ENCODE measurements around the gene CLSTN1. TPM values are rescaled to one million over a fixed set of nuclear protein-coding genes. Genes with fewer than 3 reads are reported as not detected.

The CLSTN1 gene
- total RNA-seq, 1 experiment from 2014 or later, result 143 TPM

GRCh38 chr1:9726406-9726805, 97.4 kb downstream of the CLSTN1 start:
- intact Hi-C loops (cut with micrococcal nuclease; ENCODE audit: unreplicated experiment), result no loop called here
- Histone ChIP-seq H3K4me1 (ENCODE audit: control insufficient read depth, insufficient read depth, low read length) (no peaks in the 10 kb centered on the region), H3K9me3 (ENCODE audit: control insufficient read depth, insufficient read depth, low read depth, low read length) (peaks cover 9% of the 10 kb centered on the region), H3K27me3 (ENCODE audit: control insufficient read depth, insufficient read depth, low read length) (no peaks in the 10 kb centered on the region), H3K27ac (ENCODE audit: low read length) (no peak overlapping the region), H3K4me3 (ENCODE audit: low read depth in 2 of 2, low read length in 2 of 2) (no peak overlapping the region), H3K36me3 (ENCODE audit: control insufficient read depth, insufficient read depth, low read length) (peaks cover 3% of the 10 kb centered on the region)
- no peak for DNase-seq (ENCODE audit: low read depth, low spot score)
- CTCF ChIA-PET, result no interaction called here
- BruUV-seq (replicated peaks), result no TSS peak
- in situ Hi-C loops (cut with HindIII; ENCODE audit: low pct_unique_long_range_greater_than_20kb, low sequenced_read_pairs), result no loop called here
- POLR2A ChIA-PET, result no interaction called here
- TF ChIP-seq REST (IDR thresholded peaks at IDR 0.05; ENCODE audit: insufficient read depth in 1 of 2, low read depth in 2 of 2, low read length in 1 of 2) (no peak), CTCF (IDR thresholded peaks at IDR 0.05) (no peak)
- no peak for ATAC-seq

- H3K4me3 ChIP-seq (ENCODE audit: low read depth in 2 of 2, low read length in 2 of 2), result no peak overlapping the region
- peak; percentile 88 for ATAC-seq
- H3K4me1 ChIP-seq (ENCODE audit: control insufficient read depth, insufficient read depth, low read length), result no peaks in the 10 kb centered on the region
- BruUV-seq (replicated peaks), result no TSS peak
- intact Hi-C loops (cut with micrococcal nuclease; ENCODE audit: unreplicated experiment), result no loop called here
- peak; percentile 28 for DNase-seq (ENCODE audit: low read depth, low spot score)
- no peak for TF ChIP-seq TCF7L2 (IDR thresholded peaks at IDR 0.05; ENCODE audit: low read depth, low read length)
- no peak for TF ChIP-seq SIN3A (IDR thresholded peaks at IDR 0.05; ENCODE audit: borderline replicate concordance, insufficient read depth, low read depth, low read length)
- peak; percentile 97 for TF ChIP-seq CTCF (IDR thresholded peaks at IDR 0.05)
- TF ChIP-seq REST (IDR thresholded peaks at IDR 0.05; ENCODE audit: insufficient read depth in 1 of 2, low read depth in 2 of 2, low read length in 1 of 2), result no peak
- TF ChIP-seq POLR2AphosphoS5 (IDR thresholded peaks at IDR 0.05; ENCODE audit: low read depth, low read length), result no peak
- H3K27me3 ChIP-seq (ENCODE audit: control insufficient read depth, insufficient read depth, low read length), result no peaks in the 10 kb centered on the region
- peaks cover 9% of the 10 kb centered on the region for H3K9me3 ChIP-seq (ENCODE audit: control insufficient read depth, insufficient read depth, low read depth, low read length)
- no peak overlapping the region for H3K27ac ChIP-seq (ENCODE audit: low read length)
- in situ Hi-C loops (cut with HindIII; ENCODE audit: low pct_unique_long_range_greater_than_20kb, low sequenced_read_pairs), result no loop called here
- ChIA-PET POLR2A (interaction anchor here (0.6 kb wide), 1 partner anchor 22 kb away, joined by 3 read pairs; no protein-coding TSS in a partner anchor), CTCF (interaction anchor here (0.6 kb wide), 1 partner anchor 12 kb away, joined by 8 read pairs; no protein-coding TSS in a partner anchor)
- H3K36me3 ChIP-seq (ENCODE audit: control insufficient read depth, insufficient read depth, low read length), result peaks cover 3% of the 10 kb centered on the region; the same call in 1 of the 2 replicates
Measured at GRCh38 chr1:9724706-9725476, 98.9 kb downstream of the CLSTN1 start.
